HuH-7.5 (cell line): Measurements from ENCODE around the gene FAM162B.
"Not testable (repeated sequence)": the region's sequence is repeated elsewhere in the genome, so short reads cannot be mapped to it uniquely, and the experiment has no call there.

Experiments used
- DNase-seq: peaks from one replicate; pipeline ENCODE4 v3.0.0; 2011; ENCODE audit warnings: low spot score

FAM162B gene

DNA sequence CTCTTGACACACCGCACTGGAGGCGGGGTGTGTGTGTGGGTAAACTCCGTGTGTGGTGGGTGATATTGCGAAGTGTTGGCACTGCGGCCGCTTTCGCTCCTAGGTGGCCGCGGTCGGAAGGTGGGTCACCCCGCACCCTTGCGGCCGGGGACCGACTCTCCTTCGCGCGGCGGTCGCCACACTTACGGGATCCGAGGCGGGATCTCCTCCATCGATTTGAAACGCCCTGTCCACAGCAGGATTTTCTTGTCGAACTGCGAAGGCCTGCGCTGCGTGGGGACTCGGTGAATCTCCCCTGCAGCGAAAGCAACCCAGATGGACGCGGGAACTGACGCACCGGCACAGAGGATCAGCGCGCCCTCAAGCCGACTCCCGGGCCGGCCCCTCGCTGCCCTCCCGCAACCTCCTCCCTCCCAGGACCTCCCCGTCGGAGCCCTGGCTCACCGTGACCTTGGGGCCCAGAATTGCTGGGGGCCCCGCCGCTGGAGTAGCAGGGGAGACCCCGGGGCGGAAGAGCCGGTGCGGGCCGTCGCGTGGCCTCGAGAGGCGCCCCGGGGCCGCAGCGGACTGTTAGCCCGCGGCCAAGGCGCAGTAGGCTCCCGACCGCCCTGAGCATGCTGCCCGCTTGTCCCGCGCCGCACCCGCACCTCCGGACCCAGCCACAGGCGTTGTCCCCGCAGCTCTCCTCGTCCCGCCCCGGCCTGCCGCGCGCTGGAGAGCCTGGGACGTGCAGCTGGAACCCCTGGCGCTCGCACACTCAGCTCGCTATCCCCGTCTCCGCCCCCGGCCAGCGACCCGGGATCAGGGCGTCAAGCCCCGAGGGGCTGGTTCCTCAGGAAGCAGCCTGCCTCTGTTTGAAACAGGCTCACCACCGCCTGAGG is at the start of gene FAM162B:
Gene FAM162B, minus strand, starts transcription at position 759 of the 881 bp plus-strand sequence. Its CDS starts 143 bp downstream, at position 616.
- DNase-seq, result peak; percentile 70

- no peak for DNase-seq
Observed at GRCh38 chr6:116812051-116812650, 46.6 kb upstream of the FAM162B start.

DNA sequence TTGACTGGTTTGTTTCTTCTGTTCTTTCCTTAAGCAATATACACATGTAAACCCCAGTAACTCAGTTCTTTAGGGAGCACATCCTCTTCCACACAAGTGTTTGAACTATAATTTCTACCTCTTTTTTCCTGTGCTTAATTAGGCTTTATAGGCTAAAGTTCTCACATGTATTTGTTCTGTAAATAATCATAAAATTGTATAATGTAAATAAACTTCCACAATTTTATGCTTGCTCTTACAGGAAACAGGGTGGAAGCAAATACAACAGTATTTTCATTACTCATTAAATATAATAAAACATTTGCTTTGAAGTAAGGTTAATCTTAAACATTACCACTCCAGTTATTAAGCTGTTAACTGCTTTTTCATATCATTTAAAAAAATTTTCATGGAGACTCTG is 36.5 kb upstream of the FAM162B start:
- DNase-seq, result no peak

DNA sequence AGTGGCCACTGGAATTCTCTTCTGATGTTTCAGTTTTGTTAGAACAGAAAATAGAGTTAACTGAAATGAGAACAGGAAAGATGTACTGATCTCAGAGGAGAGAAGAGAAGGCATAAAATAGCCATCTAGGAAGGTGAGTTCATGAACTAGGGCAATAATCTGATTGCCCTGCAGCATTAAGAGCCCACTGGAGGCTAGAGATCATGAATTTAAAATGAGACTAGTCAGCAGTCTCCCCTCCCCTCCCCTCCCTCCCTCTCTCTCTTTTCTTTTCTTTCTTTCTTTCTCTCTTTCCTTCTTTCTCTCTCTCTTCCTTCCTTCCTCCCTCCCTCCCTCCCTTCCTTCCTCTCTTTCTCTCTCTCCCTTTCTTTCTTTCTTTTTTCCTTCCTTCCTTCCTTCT is 34.4 kb upstream of the FAM162B start:
- DNase-seq, result no peak

DNA sequence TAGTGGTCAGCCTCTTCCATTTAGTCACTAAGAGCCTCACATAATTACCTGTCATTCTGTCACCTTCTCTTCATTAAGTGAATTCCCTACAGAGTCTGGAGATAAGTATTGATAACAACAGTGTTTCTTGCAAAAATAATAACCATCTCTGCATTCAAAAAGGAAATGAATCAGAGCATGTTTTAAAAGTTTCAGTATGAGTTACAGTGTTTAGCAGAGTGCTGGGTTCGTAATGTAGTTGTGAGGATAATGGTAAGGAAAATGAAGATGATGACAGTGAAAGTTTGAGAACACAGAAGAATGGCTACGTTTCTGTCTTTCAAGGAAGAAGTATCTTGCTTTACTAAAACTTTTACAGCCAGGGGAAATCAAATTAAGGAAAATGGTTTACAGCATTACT is 32.1 kb upstream of the FAM162B start:
- no peak for DNase-seq

GRCh38 chr6:116793224-116793623 is 27.7 kb upstream of the FAM162B start:
- DNase-seq, result no peak

GRCh38 chr6:116783852-116784251 is 18.3 kb upstream of the FAM162B start:
- DNase-seq, result no peak

GRCh38 chr6:116779573-116780164 is 14.2 kb upstream of the FAM162B start:
- DNase-seq, result peak; percentile 9

GRCh38 chr6:116773886-116774285 is 8.4 kb upstream of the FAM162B start:
- no peak for DNase-seq

DNA sequence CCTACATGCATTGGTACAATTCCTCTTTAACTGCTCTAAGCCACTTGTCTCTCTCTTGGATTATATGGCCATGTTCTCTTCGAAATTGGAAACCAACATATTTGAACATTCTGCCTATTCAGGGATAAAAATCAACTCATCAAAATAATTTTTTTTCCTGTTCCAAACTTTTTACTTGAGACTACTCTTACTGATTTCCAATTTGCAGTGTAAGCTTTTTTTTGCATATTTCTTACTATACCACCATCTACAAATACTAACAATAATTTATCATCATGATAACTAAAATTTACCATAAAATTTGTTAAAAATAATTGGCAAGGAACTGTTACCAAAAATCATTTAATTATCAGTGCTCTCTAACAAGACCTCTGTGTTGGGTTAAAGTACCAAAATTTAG is 6.9 kb upstream of the FAM162B start:
- no peak for DNase-seq

DNA sequence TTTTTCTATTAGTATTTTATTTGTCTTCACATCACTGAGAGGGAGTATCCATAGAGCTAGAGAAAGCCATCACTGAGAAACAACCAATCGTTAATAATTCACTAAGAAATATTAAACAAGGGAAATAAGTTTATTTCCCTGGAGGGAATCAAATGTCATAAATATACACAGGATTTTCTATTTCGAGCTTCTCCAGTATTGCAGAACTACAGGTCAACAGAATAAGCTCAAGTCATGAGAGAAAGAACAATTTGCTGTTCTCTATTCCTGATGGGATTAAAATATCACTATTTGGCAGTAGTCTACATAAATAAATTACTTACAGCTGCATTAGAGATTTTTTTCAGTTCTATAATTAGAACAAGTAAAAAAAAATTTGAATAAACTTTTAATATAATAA is 2.2 kb upstream of the FAM162B start:
- DNase-seq, result no peak

- DNase-seq, result no peak
Observed at GRCh38 chr6:116766506-116767176, 1.1 kb upstream of the FAM162B start.

DNA sequence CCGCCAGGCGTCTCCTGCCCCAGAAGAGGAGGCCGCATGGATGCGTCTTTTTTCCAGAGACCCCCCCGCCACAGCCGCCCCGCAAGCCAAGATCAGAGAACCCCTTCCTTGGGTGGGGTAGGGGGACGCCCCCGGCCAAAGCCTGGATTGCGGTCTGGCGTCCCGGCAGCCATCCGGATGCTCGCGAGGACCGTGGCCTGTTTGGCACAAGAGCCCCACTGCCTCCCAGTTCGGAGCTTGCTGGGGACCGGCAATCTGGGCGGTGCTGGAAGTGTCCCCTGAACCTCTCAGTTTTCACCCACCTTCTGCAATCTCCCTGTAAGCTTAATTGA is 924 bp downstream of the FAM162B start:
- DNase-seq, result peak; percentile 36

- DNase-seq, result no peak
Observed at GRCh38 chr6:116763906-116764628, 1.5 kb downstream of the FAM162B start.

DNA sequence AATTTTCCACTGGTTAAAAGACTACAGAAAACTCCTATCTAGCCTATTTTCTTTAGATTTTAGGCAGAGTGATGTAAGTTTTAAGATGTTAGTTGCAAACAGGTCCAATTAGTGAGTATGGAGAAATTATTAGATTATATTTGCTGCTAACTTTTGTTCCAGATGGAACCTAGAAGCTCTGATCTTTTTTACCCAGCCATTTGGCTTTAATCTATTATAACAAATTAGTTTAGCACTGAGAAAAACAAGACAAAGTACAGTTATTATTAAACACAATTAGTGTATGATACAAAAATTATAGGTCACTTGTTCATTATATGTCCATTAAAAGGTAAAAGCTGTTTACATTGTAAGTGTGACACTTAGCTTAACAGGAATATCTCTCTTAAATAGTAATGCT is 2.5 kb downstream of the FAM162B start:
- DNase-seq, result no peak

GRCh38 chr6:116762235-116762634 is 3.3 kb downstream of the FAM162B start:
- no peak for DNase-seq

DNA sequence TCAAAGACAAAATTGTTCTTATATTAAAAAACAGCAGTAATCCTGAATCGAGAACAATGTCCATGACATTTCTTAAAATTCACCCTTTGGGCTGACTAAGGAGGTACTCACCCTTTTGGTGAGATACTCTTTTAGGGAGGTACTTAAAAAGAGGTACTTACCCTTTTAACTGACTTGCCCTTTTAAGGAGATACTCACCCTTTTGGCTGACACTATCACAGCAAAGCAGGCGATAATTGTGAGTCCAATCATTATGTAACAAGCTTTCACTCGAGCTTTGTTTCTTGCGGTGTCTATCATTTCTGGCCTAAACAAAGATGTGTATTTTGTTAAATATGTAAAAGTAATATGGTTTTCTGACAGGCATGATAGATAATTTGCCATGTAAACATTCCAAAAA is 3.7 kb downstream of the FAM162B start:
- no peak for DNase-seq

DNA sequence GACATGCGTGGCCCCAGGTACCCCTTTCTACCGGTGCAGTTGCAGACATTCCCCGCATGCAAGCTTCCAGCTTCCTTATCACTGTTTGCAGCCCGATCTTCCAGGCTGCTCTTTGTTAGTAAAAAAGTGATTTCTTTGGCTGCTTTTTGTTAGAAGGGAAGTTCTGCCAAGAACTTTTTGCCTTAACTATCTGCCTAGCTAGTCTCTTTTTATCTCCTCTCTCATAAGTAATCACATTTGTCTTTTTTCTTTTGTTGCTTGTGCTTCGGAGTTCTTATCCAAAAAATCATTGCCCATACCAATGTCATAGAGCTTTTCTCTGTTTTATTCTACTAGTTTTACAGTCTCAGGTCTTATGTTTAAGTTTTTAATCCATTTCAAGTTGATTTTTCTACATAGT is 20.3 kb downstream of the FAM162B start:
- no peak for DNase-seq

DNA sequence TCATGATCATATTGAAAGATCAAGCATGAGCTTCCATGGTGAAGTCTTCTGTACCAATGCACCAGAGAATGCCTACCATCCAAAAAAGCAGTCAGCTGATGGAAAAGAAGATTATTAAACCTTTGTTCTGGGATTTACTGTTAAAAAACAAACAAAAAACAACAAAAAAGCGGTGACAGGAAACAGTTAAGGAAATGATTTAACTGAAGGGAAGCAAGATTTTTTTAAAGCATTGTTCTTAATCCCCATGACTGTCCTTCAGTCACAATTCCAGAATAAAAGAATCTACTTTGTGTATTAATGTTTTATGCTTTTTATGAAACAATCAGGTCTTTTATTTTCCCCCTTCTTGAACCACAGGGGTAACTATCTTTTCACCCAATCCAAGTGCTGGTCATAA is 23.9 kb downstream of the FAM162B start:
- no peak for DNase-seq

- DNase-seq, result not testable (repeated sequence)
Observed at GRCh38 chr6:116740486-116740885, 25.0 kb downstream of the FAM162B start.

GRCh38 chr6:116737004-116737403 is 28.5 kb downstream of the FAM162B start:
- DNase-seq, result no peak

- DNase-seq, result no peak
Observed at GRCh38 chr6:116730513-116730912, 35.0 kb downstream of the FAM162B start.
